ENCODE results near the gene PIR.

The PIR gene

GRCh38 chrX:15465347-15465746 lies 27.8 kb downstream of the PIR start:
- no peak overlapping the region for H3K4me3 ChIP-seq (ENCODE audit: control insufficient read depth, low read depth, low read length)
- TF ChIP-seq CTCF (conservative IDR thresholded peaks at IDR 0.05; ENCODE audit: control insufficient read depth, insufficient read depth, low read depth, low read length): no peak
- DNase-seq (ENCODE audit: low read depth): peak; percentile 85

GRCh38 chrX:15464704-15465103 lies 28.4 kb downstream of the PIR start:
- H3K4me3 ChIP-seq (ENCODE audit: control insufficient read depth, low read depth, low read length): no peak overlapping the region
- DNase-seq (ENCODE audit: low read depth): peak; percentile 15
- TF ChIP-seq CTCF (conservative IDR thresholded peaks at IDR 0.05; ENCODE audit: control insufficient read depth, insufficient read depth, low read depth, low read length): no peak

- DNase-seq (ENCODE audit: low read depth): peak; percentile 67
- TF ChIP-seq CTCF (conservative IDR thresholded peaks at IDR 0.05; ENCODE audit: control insufficient read depth, insufficient read depth, low read depth, low read length): no peak
- H3K4me3 ChIP-seq (ENCODE audit: control insufficient read depth, low read depth, low read length): no peak overlapping the region
Measured at GRCh38 chrX:15451913-15452312, 41.2 kb downstream of the PIR start.

- peak; percentile 53 for DNase-seq (ENCODE audit: low read depth)
- no peak for TF ChIP-seq CTCF (conservative IDR thresholded peaks at IDR 0.05; ENCODE audit: control insufficient read depth, insufficient read depth, low read depth, low read length)
Measured at GRCh38 chrX:15448010-15448639, 45.0 kb downstream of the PIR start.

GRCh38 chrX:15441464-15441863 lies 51.7 kb downstream of the PIR start:
- no peak for TF ChIP-seq CTCF (conservative IDR thresholded peaks at IDR 0.05; ENCODE audit: control insufficient read depth, insufficient read depth, low read depth, low read length)
- no peak for DNase-seq (ENCODE audit: low read depth)
- H3K4me3 ChIP-seq (ENCODE audit: control insufficient read depth, low read depth, low read length): no peak overlapping the region

More at GRCh38 chrX:15448010-15448639, 45.0 kb downstream of the PIR start:
- no peak overlapping the region for H3K4me3 ChIP-seq (ENCODE audit: control insufficient read depth, low read depth, low read length)

GRCh38 chrX:15438332-15438731 lies 54.8 kb downstream of the PIR start:
- DNase-seq (ENCODE audit: low read depth): no peak
- no peak for TF ChIP-seq CTCF (conservative IDR thresholded peaks at IDR 0.05; ENCODE audit: control insufficient read depth, insufficient read depth, low read depth, low read length)
- H3K4me3 ChIP-seq (ENCODE audit: control insufficient read depth, low read depth, low read length): no peak overlapping the region

- no peak for TF ChIP-seq CTCF (conservative IDR thresholded peaks at IDR 0.05; ENCODE audit: control insufficient read depth, insufficient read depth, low read depth, low read length)
- H3K4me3 ChIP-seq (ENCODE audit: control insufficient read depth, low read depth, low read length): no peak overlapping the region
- DNase-seq (ENCODE audit: low read depth): peak; percentile 32
Measured at GRCh38 chrX:15437724-15438123, 55.4 kb downstream of the PIR start.
